ENCODE results near the gene FES.

DNA sequence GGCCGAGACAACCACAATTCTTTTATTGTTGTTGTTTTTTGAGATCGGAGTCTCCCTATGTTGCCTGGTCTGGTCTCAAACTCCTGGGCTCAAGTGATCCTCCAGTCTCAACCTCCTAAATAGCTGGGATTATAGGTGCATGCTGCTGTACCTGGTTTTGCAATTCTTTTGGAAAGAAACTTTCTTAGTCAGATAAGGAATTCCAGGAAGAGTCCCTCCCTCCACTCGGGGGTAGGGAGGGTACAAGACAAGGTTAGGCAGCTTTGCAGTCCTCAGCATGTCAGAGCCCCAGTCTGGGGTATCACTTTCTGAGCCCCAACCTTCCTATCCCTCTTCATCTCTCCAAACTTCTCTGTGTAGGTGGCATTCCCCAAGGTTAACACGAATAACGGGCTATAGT, 49.7 kb upstream of the FES start:
- TF ChIP-seq PML (IDR thresholded peaks at IDR 0.05; ENCODE audit: low read length) (no peak), ESRRA (IDR thresholded peaks at IDR 0.05; ENCODE audit: low read length) (no peak)
- TF ChIP-seq, protein P1, sequence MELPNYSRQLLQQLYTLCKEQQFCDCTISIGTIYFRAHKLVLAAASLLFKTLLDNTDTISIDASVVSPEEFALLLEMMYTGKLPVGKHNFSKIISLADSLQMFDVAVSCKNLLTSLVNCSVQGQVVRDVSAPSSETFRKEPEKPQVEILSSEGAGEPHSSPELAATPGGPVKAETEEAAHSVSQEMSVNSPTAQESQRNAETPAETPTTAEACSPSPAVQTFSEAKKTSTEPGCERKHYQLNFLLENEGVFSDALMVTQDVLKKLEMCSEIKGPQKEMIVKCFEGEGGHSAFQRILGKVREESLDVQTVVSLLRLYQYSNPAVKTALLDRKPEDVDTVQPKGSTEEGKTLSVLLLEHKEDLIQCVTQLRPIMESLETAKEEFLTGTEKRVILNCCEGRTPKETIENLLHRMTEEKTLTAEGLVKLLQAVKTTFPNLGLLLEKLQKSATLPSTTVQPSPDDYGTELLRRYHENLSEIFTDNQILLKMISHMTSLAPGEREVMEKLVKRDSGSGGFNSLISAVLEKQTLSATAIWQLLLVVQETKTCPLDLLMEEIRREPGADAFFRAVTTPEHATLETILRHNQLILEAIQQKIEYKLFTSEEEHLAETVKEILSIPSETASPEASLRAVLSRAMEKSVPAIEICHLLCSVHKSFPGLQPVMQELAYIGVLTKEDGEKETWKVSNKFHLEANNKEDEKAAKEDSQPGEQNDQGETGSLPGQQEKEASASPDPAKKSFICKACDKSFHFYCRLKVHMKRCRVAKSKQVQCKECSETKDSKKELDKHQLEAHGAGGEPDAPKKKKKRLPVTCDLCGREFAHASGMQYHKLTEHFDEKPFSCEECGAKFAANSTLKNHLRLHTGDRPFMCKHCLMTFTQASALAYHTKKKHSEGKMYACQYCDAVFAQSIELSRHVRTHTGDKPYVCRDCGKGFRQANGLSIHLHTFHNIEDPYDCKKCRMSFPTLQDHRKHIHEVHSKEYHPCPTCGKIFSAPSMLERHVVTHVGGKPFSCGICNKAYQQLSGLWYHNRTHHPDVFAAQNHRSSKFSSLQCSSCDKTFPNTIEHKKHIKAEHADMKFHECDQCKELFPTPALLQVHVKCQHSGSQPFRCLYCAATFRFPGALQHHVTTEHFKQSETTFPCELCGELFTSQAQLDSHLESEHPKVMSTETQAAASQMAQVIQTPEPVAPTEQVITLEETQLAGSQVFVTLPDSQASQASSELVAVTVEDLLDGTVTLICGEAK (IDR thresholded peaks at IDR 0.05; ENCODE audit: borderline replicate concordance): no peak

Data from GM12878 (cell line).